Esophagus muscularis mucosa (tissue), 3 donors: Measurements from ENCODE around the gene HSD11B1.

Experiments
- POLR2A ChIP-seq: fragments of 450-650 bp; IDR thresholded peaks from one replicate; pipeline ENCODE4 v1.6.1; 2017; ENCODE audit warnings: antibody characterized with exemption, moderate library complexity, mild to moderate bottlenecking, low read depth
- TF ChIP-seq, protein P1 (sequence below), 3 experiments: fragments of 200-600 bp in 2 of 3; fragments of 450-650 bp in 1 of 3; sonication (generic) in 2 of 3; IDR thresholded peaks; one replicate each; pipeline ENCODE4 v1.5.1; 2017 to 2019; ENCODE audit warnings: antibody characterized with exemption in 3 of 3, mild to moderate bottlenecking in 2 of 3, moderate library complexity in 1 of 3

DNA sequence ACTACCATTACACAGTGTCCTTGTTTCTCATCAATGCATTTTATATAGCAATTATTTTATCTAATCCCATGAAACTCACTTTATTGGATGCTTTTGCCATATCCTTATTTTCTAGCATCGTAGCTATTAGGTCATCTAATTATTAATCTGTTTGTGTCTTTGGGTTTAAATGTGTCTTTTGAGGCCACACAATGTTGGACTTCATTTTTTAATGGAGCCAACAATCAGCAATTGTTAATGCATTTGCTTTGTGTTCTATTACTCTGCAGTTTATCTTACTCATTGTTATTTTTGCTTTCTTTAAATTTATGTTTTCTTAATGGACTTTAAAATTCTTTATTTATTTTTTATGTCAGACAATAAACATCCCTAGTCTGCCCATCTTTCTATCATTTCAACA is 1.8 kb upstream of the HSD11B1 start:
- no peak for TF ChIP-seq POLR2A
- TF ChIP-seq, protein P1, sequence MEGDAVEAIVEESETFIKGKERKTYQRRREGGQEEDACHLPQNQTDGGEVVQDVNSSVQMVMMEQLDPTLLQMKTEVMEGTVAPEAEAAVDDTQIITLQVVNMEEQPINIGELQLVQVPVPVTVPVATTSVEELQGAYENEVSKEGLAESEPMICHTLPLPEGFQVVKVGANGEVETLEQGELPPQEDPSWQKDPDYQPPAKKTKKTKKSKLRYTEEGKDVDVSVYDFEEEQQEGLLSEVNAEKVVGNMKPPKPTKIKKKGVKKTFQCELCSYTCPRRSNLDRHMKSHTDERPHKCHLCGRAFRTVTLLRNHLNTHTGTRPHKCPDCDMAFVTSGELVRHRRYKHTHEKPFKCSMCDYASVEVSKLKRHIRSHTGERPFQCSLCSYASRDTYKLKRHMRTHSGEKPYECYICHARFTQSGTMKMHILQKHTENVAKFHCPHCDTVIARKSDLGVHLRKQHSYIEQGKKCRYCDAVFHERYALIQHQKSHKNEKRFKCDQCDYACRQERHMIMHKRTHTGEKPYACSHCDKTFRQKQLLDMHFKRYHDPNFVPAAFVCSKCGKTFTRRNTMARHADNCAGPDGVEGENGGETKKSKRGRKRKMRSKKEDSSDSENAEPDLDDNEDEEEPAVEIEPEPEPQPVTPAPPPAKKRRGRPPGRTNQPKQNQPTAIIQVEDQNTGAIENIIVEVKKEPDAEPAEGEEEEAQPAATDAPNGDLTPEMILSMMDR (IDR thresholded peaks at IDR 0.05) = no peak
